Esophagus squamous epithelium (tissue), 4 donors: Measurements from ENCODE around the gene UGT1A8.

ENCODE experiments used
- CTCF ChIP-seq, 6 experiments: fragments of 450-650 bp in 4 of 6; fragments of 200-600 bp in 2 of 6; sonication (generic) in 2 of 6; IDR thresholded peaks; one replicate each; pipeline ENCODE4 v1.5.1; 2016 to 2019; ENCODE audit warnings: antibody characterized with exemption in 6 of 6, mild to moderate bottlenecking in 4 of 6, moderate library complexity in 4 of 6
- POLR2A ChIP-seq, 4 donors: fragments of 450-650 bp; IDR thresholded peaks; one replicate each; pipeline ENCODE4 v1.6.1; 2017; ENCODE audit warnings: antibody characterized with exemption in 4 of 4, mild to moderate bottlenecking in 4 of 4, moderate library complexity in 3 of 4

GRCh38 chr2:233800208-233800607 lies 182.8 kb downstream of the UGT1A8 start:
- TF ChIP-seq POLR2A (IDR thresholded peaks at IDR 0.05) (no peak), CTCF (IDR thresholded peaks at IDR 0.05) (no peak)
